Tongue (tissue), 2 donors: ENCODE measurements around the gene SPSB3. TPM values are rescaled to one million over a fixed set of nuclear protein-coding genes. Genes with fewer than 3 reads are reported as not detected.

Experiments
- DNase-seq: peaks from one replicate; pipeline ENCODE4 v3.0.0-alpha.2; 2015
- total RNA-seq: library from RNA; depleted of rRNA; stranded (reverse); fragments of >200 nt; gene quantifications from one replicate; pipeline ENCODE4 v1.2.3, GENCODE V29; 2014

Gene SPSB3
- total RNA-seq, 1 donor from 2014 or later, result 43.5 TPM

GRCh38 chr16:1763521-1764511 lies 18.6 kb downstream of the SPSB3 start:
- peak; percentile 65 for DNase-seq

GRCh38 chr16:1762879-1763520 lies 19.4 kb downstream of the SPSB3 start:
- no peak for DNase-seq

DNA sequence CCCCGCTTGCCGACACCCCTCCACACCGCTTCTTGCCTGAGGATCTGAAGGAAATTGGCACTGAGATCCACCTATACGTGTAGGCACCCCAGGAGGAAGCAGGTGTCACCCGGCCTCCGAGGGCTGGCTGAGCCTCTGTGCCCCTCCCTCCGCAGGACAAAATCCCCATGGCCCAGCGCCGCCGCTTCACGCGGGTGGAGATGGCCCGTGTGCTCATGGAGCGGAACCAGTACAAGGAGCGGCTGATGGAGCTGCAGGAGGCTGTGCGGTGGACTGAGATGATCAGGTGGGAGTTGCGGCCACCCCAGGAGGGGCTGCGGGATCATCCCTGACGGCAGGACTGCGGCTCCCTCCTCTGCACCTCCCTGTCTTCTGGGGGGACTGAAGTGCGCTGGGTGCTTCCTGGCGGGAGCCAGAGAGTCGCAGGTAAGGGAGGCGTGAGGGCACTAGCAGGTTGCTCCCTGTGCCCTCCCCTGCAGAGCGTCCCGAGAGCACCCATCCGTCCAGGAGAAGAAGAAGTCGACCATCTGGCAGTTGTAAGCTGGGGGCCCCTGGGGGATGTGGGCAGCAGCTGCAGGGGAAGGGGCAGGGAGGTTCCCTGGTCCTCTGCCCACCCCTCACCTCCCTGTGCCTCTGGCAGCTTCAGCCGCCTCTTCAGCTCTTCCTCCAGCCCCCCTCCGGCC lies 20.0 kb downstream of the SPSB3 start:
- DNase-seq, result no peak

- DNase-seq, result no peak
These were observed 20.6 kb downstream of the SPSB3 start for GRCh38 chr16:1761751-1762150.

GRCh38 chr16:1760911-1761310 lies 21.5 kb downstream of the SPSB3 start:
- no peak for DNase-seq

DNA sequence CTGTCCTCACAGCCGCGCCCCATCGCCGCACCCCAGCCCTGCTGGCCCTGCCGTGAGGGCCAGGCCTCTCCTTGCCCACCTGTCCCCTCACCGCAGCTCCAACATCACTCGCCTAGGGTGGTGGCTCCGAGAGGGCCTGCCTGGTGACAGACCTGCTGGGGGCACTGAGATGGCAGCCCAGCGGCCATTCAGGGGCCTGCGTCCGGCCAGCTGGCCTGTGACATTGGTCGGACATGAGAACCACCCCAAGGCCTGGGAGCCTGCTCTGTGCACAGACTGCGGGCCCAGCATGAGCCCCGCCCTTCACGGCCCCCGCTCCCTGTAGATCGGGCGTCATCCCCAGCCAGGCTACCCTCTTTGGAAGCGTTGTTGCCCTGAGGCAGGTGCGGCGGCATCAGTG lies 22.9 kb downstream of the SPSB3 start:
- no peak for DNase-seq

- DNase-seq, result no peak
These were observed 23.4 kb downstream of the SPSB3 start for GRCh38 chr16:1758923-1759322.

DNA sequence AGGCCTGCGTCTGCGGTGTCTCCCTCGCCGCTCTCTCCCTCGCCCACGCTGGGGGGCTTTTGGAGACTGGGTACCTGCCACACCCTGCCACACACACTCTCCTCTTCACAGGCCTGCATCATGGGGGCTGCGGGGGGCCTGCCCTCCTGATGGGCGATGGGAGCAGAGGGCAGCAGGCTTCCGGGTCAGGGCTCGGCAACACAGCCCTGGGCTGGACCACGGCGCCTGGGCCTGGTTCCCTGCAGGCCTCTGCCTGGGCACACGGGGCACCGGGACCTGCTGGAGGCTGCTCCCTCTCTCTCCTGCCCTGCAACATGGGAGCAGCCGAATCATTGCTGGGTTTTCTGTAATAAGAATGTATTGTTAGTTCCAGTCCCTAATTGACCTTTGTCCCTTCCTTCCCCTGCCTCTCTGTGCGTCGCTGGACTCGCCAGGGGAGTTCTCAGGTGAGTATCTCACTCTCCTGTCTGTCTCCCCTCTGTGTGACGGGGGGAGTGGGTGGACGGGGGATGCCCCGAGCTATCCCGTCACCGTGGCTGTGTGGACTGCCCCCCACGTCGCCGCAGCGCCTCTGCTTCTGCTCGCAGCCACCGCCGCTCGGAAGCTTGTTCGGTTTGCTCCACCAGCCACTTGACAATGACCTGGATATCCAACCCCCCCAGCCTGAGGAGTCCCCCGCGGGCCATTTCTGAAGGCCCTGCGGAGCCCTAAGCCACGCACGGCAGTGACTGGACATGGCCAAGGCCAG lies 24.5 kb downstream of the SPSB3 start:
- DNase-seq, result no peak

GRCh38 chr16:1754204-1754603 lies 28.2 kb downstream of the SPSB3 start:
- DNase-seq, result no peak

GRCh38 chr16:1752853-1753252 lies 29.5 kb downstream of the SPSB3 start:
- DNase-seq, result no peak

GRCh38 chr16:1751946-1752345 lies 30.4 kb downstream of the SPSB3 start:
- DNase-seq, result no peak

- no peak for DNase-seq
These were observed 32.9 kb downstream of the SPSB3 start for GRCh38 chr16:1749152-1750117.

DNA sequence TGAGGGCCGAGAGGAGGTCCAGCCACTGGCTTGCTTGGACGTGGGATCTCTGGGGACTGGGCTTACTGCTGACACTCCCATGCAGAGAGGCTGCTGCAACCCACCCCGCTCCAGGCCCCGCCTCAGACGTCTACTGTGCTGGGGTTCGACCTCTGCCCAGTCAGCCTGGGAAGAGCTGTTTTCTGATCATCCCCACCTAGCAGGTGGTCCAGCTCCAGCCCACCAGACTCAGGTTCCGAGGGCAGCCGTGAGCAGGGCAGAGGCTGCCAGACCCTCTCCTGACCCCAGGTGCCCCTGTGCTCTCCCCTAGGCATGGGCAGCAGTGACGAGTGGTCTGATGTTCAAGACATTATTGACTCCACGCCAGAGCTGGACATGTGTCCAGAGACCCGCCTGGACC lies 34.4 kb downstream of the SPSB3 start:
- no peak for DNase-seq

- DNase-seq, result no peak
These were observed 35.6 kb downstream of the SPSB3 start for GRCh38 chr16:1746693-1747195.

GRCh38 chr16:1745900-1746692 lies 36.3 kb downstream of the SPSB3 start:
- DNase-seq, result peak; percentile 53

GRCh38 chr16:1745181-1745899 lies 37.0 kb downstream of the SPSB3 start:
- DNase-seq, result no peak

DNA sequence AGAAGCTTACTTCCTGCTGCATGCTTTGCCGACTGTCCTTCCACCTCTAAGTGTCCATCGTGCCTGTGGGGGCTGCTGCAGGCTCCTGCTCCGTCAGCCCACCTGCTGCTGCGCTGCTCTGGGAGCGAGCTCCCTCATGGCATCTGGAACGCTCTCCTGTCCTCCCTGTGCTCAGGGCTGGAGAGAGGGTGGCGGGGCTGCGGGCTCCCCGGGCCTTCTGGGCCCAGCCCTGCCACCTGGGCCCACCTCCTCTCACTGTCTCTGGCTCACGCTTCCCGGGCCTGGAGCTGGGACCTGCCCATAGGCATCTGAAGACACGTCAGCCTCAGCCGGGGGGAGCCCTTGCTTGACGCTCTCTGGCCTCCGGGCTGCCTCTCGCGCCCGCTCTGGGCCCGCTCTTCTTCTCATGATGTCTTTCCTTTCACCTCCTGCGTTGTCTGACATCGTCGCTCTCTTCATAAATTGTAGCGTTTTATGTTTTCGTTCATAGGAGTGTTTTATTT lies 38.0 kb downstream of the SPSB3 start:
- no peak for DNase-seq

DNA sequence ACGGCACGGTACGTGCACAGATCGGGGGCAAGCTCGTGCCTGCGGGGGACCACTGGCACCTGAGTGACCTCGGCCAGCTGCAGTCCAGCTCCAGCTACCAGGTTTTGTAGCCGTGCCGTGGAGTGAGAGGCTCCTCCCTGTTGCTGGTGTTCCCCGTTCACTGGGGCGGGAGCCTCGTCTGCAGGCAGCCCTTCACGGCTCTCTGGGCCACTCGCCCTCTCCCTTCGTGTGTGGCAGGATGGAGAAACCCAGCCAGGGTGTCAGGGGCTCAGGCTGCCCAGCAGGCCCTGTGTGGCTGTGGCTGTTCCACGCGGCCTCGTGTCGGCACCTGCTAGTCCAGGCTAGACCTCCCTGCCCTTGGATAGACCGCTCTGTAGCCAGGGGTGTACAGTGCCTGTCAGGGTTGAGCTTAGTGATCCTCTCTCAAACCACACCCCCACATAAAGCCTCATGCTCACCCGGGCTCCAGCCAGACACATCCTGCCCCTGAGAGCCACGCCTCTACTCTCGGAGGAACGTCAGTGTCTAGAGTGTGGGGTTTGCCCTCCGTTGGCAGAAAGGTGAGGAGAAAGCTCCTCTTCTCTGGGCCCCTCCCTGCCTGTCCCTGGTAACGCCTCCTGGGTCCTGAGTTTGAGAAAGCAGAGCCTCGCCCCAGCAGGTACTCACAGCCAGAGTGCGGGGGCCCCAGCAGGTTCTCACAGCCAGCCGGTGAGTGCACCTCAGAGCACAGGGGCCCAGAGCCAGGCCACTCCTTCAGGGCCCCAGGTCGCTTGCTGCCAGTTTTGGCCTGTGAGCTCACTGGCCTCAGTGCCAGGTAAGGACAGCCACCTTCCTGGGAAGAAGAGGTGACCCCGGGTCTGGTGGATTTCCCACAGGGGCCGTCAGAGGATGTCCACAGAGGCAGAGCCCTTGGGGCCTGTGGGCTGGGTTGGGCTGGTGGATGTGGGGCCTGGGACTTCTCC lies 38.7 kb downstream of the SPSB3 start:
- DNase-seq, result no peak
